H9 (cell line): ENCODE data around the gene SH3BGR. TPM values are rescaled to one million over a fixed set of nuclear protein-coding genes. Genes with fewer than 3 reads are reported as not detected.

Source experiments
- DNase-seq: peaks from one replicate; pipeline ENCODE4 v3.0.0-alpha.2; 2017
- H2AFZ ChIP-seq: one replicate; pipeline ENCODE4 v1.6.1; 2013; ENCODE audit warnings: mild to moderate bottlenecking, low read length, control low read depth, moderate library complexity
- H2AK5ac ChIP-seq: 2 replicates; pipeline ENCODE4 v1.6.1; 2013; ENCODE audit warnings: low read length, control low read depth, mixed read lengths; ENCODE audit not compliant: insufficient read length
- H2BK120ac ChIP-seq: one replicate; pipeline ENCODE4 v1.6.1; 2013; ENCODE audit warnings: low read depth, mild to moderate bottlenecking, low read length, control low read depth, inconsistent platforms; ENCODE audit not compliant: poor library complexity, severe bottlenecking
- H2BK12ac ChIP-seq: 2 replicates; pipeline ENCODE4 v1.6.1; 2013; ENCODE audit warnings: low read length, control low read depth, mixed read lengths, low read depth; ENCODE audit not compliant: insufficient read length
- H2BK15ac ChIP-seq: 2 replicates; pipeline ENCODE4 v1.6.1; 2013; ENCODE audit warnings: low read depth, low read length, control low read depth
- H2BK20ac ChIP-seq: one replicate; pipeline ENCODE4 v1.6.1; 2013; ENCODE audit warnings: low read depth, mild to moderate bottlenecking, low read length, control low read depth, inconsistent platforms; ENCODE audit not compliant: poor library complexity, severe bottlenecking
- H2BK5ac ChIP-seq: 2 replicates; pipeline ENCODE4 v1.6.1; 2013; ENCODE audit warnings: low read length, control low read depth, mixed read lengths; ENCODE audit not compliant: insufficient read length
- H3K14ac ChIP-seq: 2 replicates; pipeline ENCODE4 v1.6.1; 2013; ENCODE audit warnings: low read length, control low read depth; ENCODE audit not compliant: insufficient read depth
- H3K18ac ChIP-seq: 2 replicates; pipeline ENCODE4 v1.6.1; 2013; ENCODE audit warnings: low read depth, mild to moderate bottlenecking, mixed read lengths, low read length, control low read depth; ENCODE audit not compliant: insufficient read length
- H3K23ac ChIP-seq: 2 replicates; pipeline ENCODE4 v1.6.1; 2013; ENCODE audit warnings: low read length, control low read depth, mixed read lengths, low read depth; ENCODE audit not compliant: insufficient read length
- H3K23me2 ChIP-seq: 2 replicates; pipeline ENCODE4 v1.6.1; 2013; ENCODE audit warnings: low read depth, mild to moderate bottlenecking, mixed read lengths, low read length, control low read depth; ENCODE audit not compliant: insufficient read length, poor library complexity, severe bottlenecking
- H3K27ac ChIP-seq: 2 replicates; pipeline ENCODE4 v1.5.1; 2013; ENCODE audit warnings: low read length, control low read depth, mixed read lengths, low read depth; ENCODE audit not compliant: insufficient read length
- H3K27me3 ChIP-seq: 2 replicates; pipeline ENCODE4 v1.6.1; 2013; ENCODE audit warnings: low read length, control low read depth, inconsistent platforms; ENCODE audit not compliant: insufficient read depth
- H3K4ac ChIP-seq: 2 replicates; pipeline ENCODE4 v1.6.1; 2013; ENCODE audit warnings: low read depth, mild to moderate bottlenecking, control low read depth, inconsistent platforms, low read length, moderate library complexity
- H3K4me1 ChIP-seq: 2 replicates; pipeline ENCODE4 v1.6.1; 2013; ENCODE audit warnings: low read length, control low read depth, inconsistent platforms; ENCODE audit not compliant: insufficient read depth
- H3K4me2 ChIP-seq: 2 replicates; pipeline ENCODE4 v1.6.1; 2013; ENCODE audit warnings: low read length, control low read depth, mixed read lengths; ENCODE audit not compliant: insufficient read length, insufficient read depth
- H3K56ac ChIP-seq: 2 replicates; pipeline ENCODE4 v1.6.1; 2013; ENCODE audit warnings: low read depth, mild to moderate bottlenecking, mixed read lengths, low read length, control low read depth; ENCODE audit not compliant: insufficient read length
- H3K79me1 ChIP-seq: 2 replicates; pipeline ENCODE4 v1.6.1; 2013; ENCODE audit warnings: low read depth, mild to moderate bottlenecking, moderate library complexity, low read length, control low read depth, inconsistent platforms; ENCODE audit not compliant: insufficient read depth, poor library complexity, severe bottlenecking
- H3K79me2 ChIP-seq: 2 replicates; pipeline ENCODE4 v1.6.1; 2013; ENCODE audit warnings: low read length, control low read depth, inconsistent platforms; ENCODE audit not compliant: insufficient read depth
- H3K9ac ChIP-seq: 2 replicates; pipeline ENCODE4 v1.6.1; 2013; ENCODE audit warnings: low read length, control low read depth, mixed read lengths; ENCODE audit not compliant: insufficient read length; ENCODE audit errors: extremely low read depth
- H3K9me3 ChIP-seq: one replicate; pipeline ENCODE4 v1.6.1; 2013; ENCODE audit warnings: low read depth, low read length, inconsistent platforms; ENCODE audit not compliant: control insufficient read depth
- H3T11ph ChIP-seq: one replicate; pipeline ENCODE4 v1.6.1; 2013; ENCODE audit warnings: mild to moderate bottlenecking, low read length, control low read depth, inconsistent platforms
- H4K20me1 ChIP-seq: one replicate; pipeline ENCODE4 v1.6.1; 2013; ENCODE audit not compliant: control insufficient read depth, insufficient read length, insufficient read depth
- H4K5ac ChIP-seq: 2 replicates; pipeline ENCODE4 v1.6.1; 2013; ENCODE audit warnings: low read depth, mild to moderate bottlenecking, mixed read lengths, low read length, control low read depth; ENCODE audit not compliant: insufficient read length
- H4K8ac ChIP-seq: replicated peaks from 2 replicates; pipeline ENCODE4 v1.6.1; 2013; ENCODE audit warnings: low read length, control low read depth, mixed read lengths, low read depth; ENCODE audit not compliant: insufficient read length
- H4K91ac ChIP-seq: 2 replicates; pipeline ENCODE4 v1.6.1; 2013; ENCODE audit warnings: low read depth, mild to moderate bottlenecking, moderate library complexity, mixed read lengths, low read length, control low read depth; ENCODE audit not compliant: insufficient read length
- H3K27ac Mint-ChIP-seq, 3 experiments: 2 replicates in 2 of 3; 3 replicates in 1 of 3; pipeline ENCODE4 v1.8.0; 2020 to 2021; ENCODE audit warnings: mixed read lengths in 3 of 3, mild to moderate bottlenecking in 1 of 3, moderate library complexity in 1 of 3
- H3K27me3 Mint-ChIP-seq: 2 replicates; pipeline ENCODE4 v1.8.0; 2021; ENCODE audit warnings: low read depth, mild to moderate bottlenecking, moderate library complexity, mixed read lengths
- H3K36me3 Mint-ChIP-seq, 3 experiments: 2 replicates in 2 of 3; 3 replicates in 1 of 3; pipeline ENCODE4 v1.8.0; 2020 to 2021; ENCODE audit warnings: low read depth in 3 of 3, mixed read lengths in 3 of 3; ENCODE audit not compliant: insufficient read depth in 1 of 3
- H3K4me1 Mint-ChIP-seq, 2 experiments: 2 replicates each; pipeline ENCODE4 v1.8.0; 2020; ENCODE audit warnings: mixed read lengths in 2 of 2
- H3K4me3 Mint-ChIP-seq, 2 experiments: 2 replicates in 1 of 2; 3 replicates in 1 of 2; pipeline ENCODE4 v1.8.0; 2020 to 2021; ENCODE audit warnings: mild to moderate bottlenecking in 2 of 2, mixed read lengths in 2 of 2, moderate library complexity in 1 of 2
- H3K9me3 Mint-ChIP-seq, 2 experiments: 2 replicates in 1 of 2; 3 replicates in 1 of 2; pipeline ENCODE4 v1.8.0; 2020; ENCODE audit warnings: mild to moderate bottlenecking in 2 of 2, mixed read lengths in 2 of 2, moderate library complexity in 1 of 2
- WGBS: extraction: QIAGEN DNeasy Blood & Tissue Kit; methylation state at CpG from one replicate; pipeline ENCODE4 v1.1.7; 2013; ENCODE audit warnings: missing lambda C conversion rate, low lambda C conversion rate, mixed read lengths; ENCODE audit not compliant: insufficient read length; ENCODE audit errors: extremely low coverage; 5-methylcytosine and 5-hydroxymethylcytosine counted together
- total RNA-seq: library from RNA; stranded (reverse); gene quantifications from 2 replicates; pipeline ENCODE4 v1.2.1, GENCODE V29; 2021
- TF ChIP-seq, protein P1 (sequence below): fragments of 200-600 bp; sonication (generic); conservative IDR thresholded peaks from 3 replicates; pipeline ENCODE4 v1.8.0; 2021; ENCODE audit warnings: antibody characterized with exemption, mild to moderate bottlenecking

Gene SH3BGR
- total RNA-seq, 1 experiment from 2014 or later, result 2.9 TPM

GRCh38 chr21:39479814-39480182 is 28.0 kb downstream of the SH3BGR start:
- Histone ChIP-seq H2BK5ac (no peak overlapping the region), H3K9ac (no peak overlapping the region), H3K9me3 (no peaks in the 10 kb centered on the region), H4K20me1 (no peaks in the 10 kb centered on the region), H3K18ac (no peak overlapping the region), H3K4ac (no peak overlapping the region), H3K79me1 (no peaks in the 10 kb centered on the region), H3K4me2 (no peak overlapping the region), H2AFZ (no peak overlapping the region), H4K91ac (no peak overlapping the region), H2AK5ac (no peak overlapping the region), H3K27ac (no peak overlapping the region), H3K27me3 (no peaks in the 10 kb centered on the region), H2BK120ac (no peak overlapping the region), H2BK15ac (no peak overlapping the region), H3K23ac (no peak overlapping the region), H3K56ac (no peak overlapping the region), H3K23me2 (no peaks in the 10 kb centered on the region), H2BK20ac (no peak overlapping the region), H3K4me1 (no peaks in the 10 kb centered on the region), H4K8ac (no peak overlapping the region), H3T11ph (no peak overlapping the region), H4K5ac (no peak overlapping the region), H3K14ac (no peak overlapping the region), H3K79me2 (no peaks in the 10 kb centered on the region), H2BK12ac (no peak overlapping the region)
- Mint-ChIP-seq H3K27ac (no peak overlapping the region), H3K36me3 (peaks cover 0 to 5% (median 2%) of the 10 kb centered on the region in 3 experiments; a peak in 3 of 7 replicates), H3K9me3 (no peaks in the 10 kb centered on the region), H3K4me1 (peaks cover 10 to 15% of the 10 kb centered on the region in 2 experiments), H3K4me3 (no peak overlapping the region), H3K27me3 (no peaks in the 10 kb centered on the region)
- DNase-seq, result no peak
- TF ChIP-seq, protein P1, sequence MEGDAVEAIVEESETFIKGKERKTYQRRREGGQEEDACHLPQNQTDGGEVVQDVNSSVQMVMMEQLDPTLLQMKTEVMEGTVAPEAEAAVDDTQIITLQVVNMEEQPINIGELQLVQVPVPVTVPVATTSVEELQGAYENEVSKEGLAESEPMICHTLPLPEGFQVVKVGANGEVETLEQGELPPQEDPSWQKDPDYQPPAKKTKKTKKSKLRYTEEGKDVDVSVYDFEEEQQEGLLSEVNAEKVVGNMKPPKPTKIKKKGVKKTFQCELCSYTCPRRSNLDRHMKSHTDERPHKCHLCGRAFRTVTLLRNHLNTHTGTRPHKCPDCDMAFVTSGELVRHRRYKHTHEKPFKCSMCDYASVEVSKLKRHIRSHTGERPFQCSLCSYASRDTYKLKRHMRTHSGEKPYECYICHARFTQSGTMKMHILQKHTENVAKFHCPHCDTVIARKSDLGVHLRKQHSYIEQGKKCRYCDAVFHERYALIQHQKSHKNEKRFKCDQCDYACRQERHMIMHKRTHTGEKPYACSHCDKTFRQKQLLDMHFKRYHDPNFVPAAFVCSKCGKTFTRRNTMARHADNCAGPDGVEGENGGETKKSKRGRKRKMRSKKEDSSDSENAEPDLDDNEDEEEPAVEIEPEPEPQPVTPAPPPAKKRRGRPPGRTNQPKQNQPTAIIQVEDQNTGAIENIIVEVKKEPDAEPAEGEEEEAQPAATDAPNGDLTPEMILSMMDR, result no peak
- no CpG with 5 or more reads among the region's 2 CpGs for WGBS
